NOMO-1 treated with dmso at 0.1 percent for 144 hours (cell line): ENCODE results near the gene HRH2.

Experiments
- DNase-seq: peaks from one replicate; lab custom pipeline; 2025; ENCODE audit not compliant: unreplicated experiment; lab: John Stamatoyannopoulos, UW

HRH2 gene

GRCh38 chr5:175674731-175675346 is 17.0 kb downstream of the HRH2 start:
- DNase-seq = no peak

DNA sequence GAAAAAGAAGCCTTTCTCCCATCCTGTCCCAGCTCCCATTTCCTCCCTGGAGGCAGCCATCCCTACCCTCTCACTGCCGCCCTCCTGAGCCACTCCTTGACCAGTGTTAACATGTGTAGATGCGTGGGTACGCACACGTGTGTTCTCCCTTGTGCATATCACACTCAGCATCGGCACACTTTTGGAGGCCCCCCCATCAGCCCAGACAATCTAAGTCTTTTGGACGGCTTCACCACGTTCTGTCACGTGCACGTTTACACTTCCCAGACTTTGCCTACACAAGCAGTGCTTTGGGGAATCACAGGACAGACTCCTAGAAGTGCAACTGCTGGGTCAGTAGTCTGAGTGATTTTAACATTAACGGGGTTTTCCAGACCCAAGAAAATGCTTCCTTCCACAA is 18.0 kb downstream of the HRH2 start:
- DNase-seq = no peak

DNA sequence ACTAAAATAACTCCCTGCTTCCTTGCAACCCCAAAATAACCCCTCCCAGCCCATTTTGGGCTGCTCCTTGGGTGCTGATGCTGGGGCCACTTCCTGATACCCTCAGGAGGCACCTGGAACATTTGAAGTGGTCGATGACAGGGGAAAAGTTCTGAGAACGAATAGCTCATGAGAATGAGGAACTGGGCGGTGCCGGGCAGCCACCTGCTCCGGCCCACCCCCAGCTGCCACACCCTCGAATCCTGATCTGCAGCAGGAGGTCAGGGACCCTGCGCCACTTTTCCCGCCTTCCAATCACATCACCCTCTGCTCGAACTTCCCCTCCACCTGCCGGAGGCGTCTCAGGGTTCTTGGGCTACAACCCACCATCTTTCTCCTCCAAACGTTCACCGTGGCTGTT is 19.7 kb downstream of the HRH2 start:
- no peak for DNase-seq

GRCh38 chr5:175678074-175678473 is 20.2 kb downstream of the HRH2 start:
- no peak for DNase-seq

GRCh38 chr5:175679411-175679810 is 21.5 kb downstream of the HRH2 start:
- DNase-seq = no peak

DNA sequence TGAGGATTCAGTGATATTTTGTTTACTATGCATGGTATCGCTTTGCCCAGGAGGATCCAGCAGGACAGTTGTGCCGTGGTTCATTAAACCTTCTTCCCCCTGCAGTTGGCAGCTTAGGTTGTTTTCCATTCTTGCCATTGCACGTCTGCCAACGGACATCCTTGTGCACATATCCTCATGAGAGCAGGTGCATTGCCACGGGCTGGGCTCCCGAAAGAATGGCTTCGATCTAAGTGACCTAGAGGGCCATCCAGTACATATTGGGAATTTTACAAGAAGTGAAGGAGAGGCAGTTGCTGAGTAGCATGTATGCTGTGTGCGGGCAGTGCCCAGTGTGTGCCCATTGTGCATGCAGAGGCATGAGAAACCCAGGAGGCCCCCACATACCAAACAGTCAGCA is 22.1 kb downstream of the HRH2 start:
- no peak for DNase-seq

GRCh38 chr5:175680463-175680862 is 22.6 kb downstream of the HRH2 start:
- no peak for DNase-seq

DNA sequence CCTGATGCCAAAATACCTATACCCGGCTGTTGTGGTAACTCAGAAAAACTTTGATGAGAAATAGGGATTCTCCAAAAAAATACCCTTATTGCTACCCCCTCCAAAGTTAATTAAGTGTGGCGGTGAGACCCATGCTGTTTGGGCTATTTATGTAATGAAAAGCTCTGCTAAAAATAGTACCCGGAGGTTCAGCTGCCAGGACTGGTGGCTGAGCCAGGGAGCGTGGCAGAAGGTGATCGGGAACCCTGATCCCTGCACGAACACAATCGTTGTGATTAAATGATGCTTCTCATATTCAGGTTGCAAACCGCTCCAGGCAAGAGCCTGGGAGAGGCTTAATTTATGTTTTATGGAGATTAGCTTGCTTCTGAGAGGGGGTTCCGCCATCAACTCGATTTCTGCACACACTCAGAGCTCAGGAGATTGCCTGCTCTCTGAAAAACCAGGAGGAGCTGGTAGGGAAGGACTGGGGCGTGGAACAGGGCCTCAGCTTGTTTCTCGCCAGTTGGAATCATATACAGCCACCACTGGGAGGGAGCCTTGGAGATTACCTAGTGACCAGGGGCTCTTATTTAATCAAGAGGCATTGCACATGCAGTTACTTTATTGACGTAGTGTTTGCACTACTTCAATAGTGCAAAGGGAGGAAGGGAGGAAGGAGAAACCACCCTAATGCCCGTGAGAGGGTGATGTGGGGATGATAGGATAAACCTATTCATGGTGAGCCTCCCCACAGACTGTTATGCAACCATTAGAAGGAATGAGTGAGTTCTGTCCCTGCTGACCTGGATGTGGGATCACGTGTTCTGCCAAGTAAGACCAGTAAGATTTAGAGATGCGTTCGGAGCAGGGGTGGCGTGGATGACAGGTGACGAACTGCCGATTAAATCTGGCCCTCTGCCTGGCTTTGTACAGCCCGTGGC is 23.4 kb downstream of the HRH2 start:
- DNase-seq = no peak

DNA sequence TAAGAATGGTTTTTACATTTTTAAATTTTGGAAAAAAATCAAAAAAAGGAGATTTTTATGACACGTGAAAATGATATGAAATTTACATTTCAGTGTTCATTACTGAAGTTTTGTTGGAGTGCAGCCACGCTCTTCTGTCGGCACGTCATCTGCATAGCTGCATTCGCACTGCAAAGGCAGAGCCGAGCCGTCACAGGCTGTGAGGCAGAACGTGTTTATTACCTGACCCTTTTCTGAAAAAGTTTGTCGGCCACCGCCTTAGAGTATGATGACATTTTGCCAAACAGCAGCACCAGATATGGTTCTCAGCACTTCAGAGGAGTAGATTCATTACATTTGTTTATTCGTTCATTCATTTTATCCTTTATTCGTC is 24.1 kb downstream of the HRH2 start:
- DNase-seq = no peak

DNA sequence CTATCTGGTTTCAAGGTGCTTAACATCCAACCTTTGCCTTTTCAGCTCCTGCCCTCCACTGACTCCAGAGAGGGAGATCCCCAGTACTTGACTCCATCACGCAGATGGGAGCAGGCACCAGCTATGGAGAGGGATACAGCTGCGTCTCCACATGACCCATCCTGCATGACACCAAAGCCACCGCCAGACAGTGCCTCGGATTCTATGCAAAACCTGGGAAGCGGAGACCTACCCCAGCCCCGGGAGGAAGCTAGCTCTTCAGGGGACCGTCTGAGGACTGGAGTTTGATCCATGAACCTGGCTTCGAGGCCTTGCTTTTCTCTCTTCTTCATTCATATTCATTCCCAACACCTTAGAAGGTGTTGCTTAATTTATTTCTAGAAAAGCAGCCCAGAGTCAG is 24.8 kb downstream of the HRH2 start:
- no peak for DNase-seq

- no peak for DNase-seq
Observed at GRCh38 chr5:175683231-175683630, 25.4 kb downstream of the HRH2 start.

DNA sequence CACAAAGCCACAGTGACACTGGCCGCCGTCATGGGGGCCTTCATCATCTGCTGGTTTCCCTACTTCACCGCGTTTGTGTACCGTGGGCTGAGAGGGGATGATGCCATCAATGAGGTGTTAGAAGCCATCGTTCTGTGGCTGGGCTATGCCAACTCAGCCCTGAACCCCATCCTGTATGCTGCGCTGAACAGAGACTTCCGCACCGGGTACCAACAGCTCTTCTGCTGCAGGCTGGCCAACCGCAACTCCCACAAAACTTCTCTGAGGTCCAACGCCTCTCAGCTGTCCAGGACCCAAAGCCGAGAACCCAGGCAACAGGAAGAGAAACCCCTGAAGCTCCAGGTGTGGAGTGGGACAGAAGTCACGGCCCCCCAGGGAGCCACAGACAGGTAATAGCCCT is 26.1 kb downstream of the HRH2 start:
- DNase-seq = no peak

- DNase-seq = no peak
Observed at GRCh38 chr5:175684931-175685330, 27.1 kb downstream of the HRH2 start.

GRCh38 chr5:175685701-175686350 is 28.0 kb downstream of the HRH2 start:
- no peak for DNase-seq

DNA sequence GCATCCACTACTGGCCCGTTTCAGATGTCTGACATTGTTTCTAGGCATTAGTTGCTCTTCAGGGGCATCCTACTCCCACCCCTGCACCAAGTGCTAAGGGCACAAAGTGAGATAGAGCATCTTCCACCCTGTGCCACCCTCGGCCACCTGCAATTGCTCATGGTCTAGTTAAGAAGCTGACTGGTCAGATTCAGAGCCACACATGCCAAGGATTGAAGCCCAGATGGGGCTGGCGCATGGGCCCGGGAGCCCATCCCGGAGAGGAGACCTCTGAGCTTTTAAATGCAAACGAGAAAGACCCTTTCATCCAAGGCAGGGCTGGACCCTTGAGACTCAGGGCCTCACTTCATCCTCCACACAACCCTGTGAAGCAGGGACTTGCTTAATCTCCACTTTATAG is 28.5 kb downstream of the HRH2 start:
- DNase-seq = no peak

- no peak for DNase-seq
Observed at GRCh38 chr5:175686826-175687225, 29.0 kb downstream of the HRH2 start.

GRCh38 chr5:175687231-175687701 is 29.4 kb downstream of the HRH2 start:
- DNase-seq = no peak

GRCh38 chr5:175688352-175689146 is 30.7 kb downstream of the HRH2 start:
- DNase-seq = no peak

- peak; percentile 85 for DNase-seq
Observed at GRCh38 chr5:175689147-175689991, 31.5 kb downstream of the HRH2 start.

- no peak for DNase-seq
Observed at GRCh38 chr5:175690025-175690424, 32.2 kb downstream of the HRH2 start.
